ENCODE data around the gene UPF3A.

Gene UPF3A

GRCh38 chr13:114304346-114305034, 23.1 kb downstream of the UPF3A start:
- H3K27ac Mint-ChIP-seq, result no peak overlapping the region
- H3K4me3 Mint-ChIP-seq, result no peak overlapping the region
- H3K9me3 Mint-ChIP-seq, result no peaks in the 10 kb centered on the region
- H3K36me3 Mint-ChIP-seq (ENCODE audit: low read depth), result peaks cover 14% of the 10 kb centered on the region
- H3K27me3 Mint-ChIP-seq (ENCODE audit: low read depth), result no peaks in the 10 kb centered on the region
- no peaks in the 10 kb centered on the region for H3K4me1 Mint-ChIP-seq (ENCODE audit: low read depth)

- H3K36me3 Mint-ChIP-seq (ENCODE audit: low read depth), result peaks cover 7% of the 10 kb centered on the region
Observed at GRCh38 chr13:114309086-114309485, 27.7 kb downstream of the UPF3A start.

GRCh38 chr13:114309806-114310410, 28.5 kb downstream of the UPF3A start:
- H3K4me1 Mint-ChIP-seq (ENCODE audit: low read depth), result peaks cover 14% of the 10 kb centered on the region
- no peak overlapping the region for H3K4me3 Mint-ChIP-seq
- H3K27ac Mint-ChIP-seq, result no peak overlapping the region
- no peaks in the 10 kb centered on the region for H3K27me3 Mint-ChIP-seq (ENCODE audit: low read depth)
- no peaks in the 10 kb centered on the region for H3K9me3 Mint-ChIP-seq
- H3K36me3 Mint-ChIP-seq (ENCODE audit: low read depth), result peaks cover 9% of the 10 kb centered on the region

More at GRCh38 chr13:114309086-114309485, 27.7 kb downstream of the UPF3A start:
- H3K27ac Mint-ChIP-seq, result no peak overlapping the region
- H3K4me1 Mint-ChIP-seq (ENCODE audit: low read depth), result peaks cover 12% of the 10 kb centered on the region
- no peak overlapping the region for H3K4me3 Mint-ChIP-seq
- no peaks in the 10 kb centered on the region for H3K27me3 Mint-ChIP-seq (ENCODE audit: low read depth)
- no peaks in the 10 kb centered on the region for H3K9me3 Mint-ChIP-seq

GRCh38 chr13:114310956-114311355, 29.6 kb downstream of the UPF3A start:
- peaks cover 21% of the 10 kb centered on the region for H3K4me1 Mint-ChIP-seq (ENCODE audit: low read depth)
- H3K27ac Mint-ChIP-seq, result no peak overlapping the region
- peaks cover 14% of the 10 kb centered on the region for H3K36me3 Mint-ChIP-seq (ENCODE audit: low read depth)
- no peaks in the 10 kb centered on the region for H3K27me3 Mint-ChIP-seq (ENCODE audit: low read depth)
- no peak overlapping the region for H3K4me3 Mint-ChIP-seq
- H3K9me3 Mint-ChIP-seq, result no peaks in the 10 kb centered on the region

- Mint-ChIP-seq H3K27ac (no peak overlapping the region), H3K36me3 (ENCODE audit: low read depth) (peaks cover 12% of the 10 kb centered on the region), H3K9me3 (no peaks in the 10 kb centered on the region), H3K27me3 (ENCODE audit: low read depth) (no peaks in the 10 kb centered on the region), H3K4me3 (no peak overlapping the region), H3K4me1 (ENCODE audit: low read depth) (peaks cover 21% of the 10 kb centered on the region)
Observed at GRCh38 chr13:114311387-114311786, 30.0 kb downstream of the UPF3A start.

- peaks cover 25% of the 10 kb centered on the region for H3K4me1 Mint-ChIP-seq (ENCODE audit: low read depth)
- no peak overlapping the region for H3K4me3 Mint-ChIP-seq
- peaks cover 11% of the 10 kb centered on the region for H3K36me3 Mint-ChIP-seq (ENCODE audit: low read depth)
- H3K9me3 Mint-ChIP-seq, result no peaks in the 10 kb centered on the region
- no peak overlapping the region for H3K27ac Mint-ChIP-seq
- no peaks in the 10 kb centered on the region for H3K27me3 Mint-ChIP-seq (ENCODE audit: low read depth)
Observed at GRCh38 chr13:114311908-114312307, 30.5 kb downstream of the UPF3A start.

GRCh38 chr13:114313061-114313860, 31.9 kb downstream of the UPF3A start:
- H3K27ac Mint-ChIP-seq, result peak overlapping the region; percentile 91
- no peaks in the 10 kb centered on the region for H3K27me3 Mint-ChIP-seq (ENCODE audit: low read depth)
- no peaks in the 10 kb centered on the region for H3K9me3 Mint-ChIP-seq
- H3K4me3 Mint-ChIP-seq, result peak overlapping the region; percentile 92
- peaks cover 32% of the 10 kb centered on the region for H3K4me1 Mint-ChIP-seq (ENCODE audit: low read depth)
- H3K36me3 Mint-ChIP-seq (ENCODE audit: low read depth), result peaks cover 8% of the 10 kb centered on the region

GRCh38 chr13:114314074-114314912, 32.9 kb downstream of the UPF3A start, which contains the start of gene CHAMP1:
Gene CHAMP1, plus strand, starts transcription at chr13:114314503. Its CDS starts 9,340 bp downstream, at chr13:114323843.
- peak within 1 kb of the TSS; percentile 94 for H3K4me3 Mint-ChIP-seq
- H3K27ac Mint-ChIP-seq, result peak within 1 kb of the TSS; percentile 91
- H3K36me3 Mint-ChIP-seq (ENCODE audit: low read depth), result peaks cover 10% of the 10 kb centered on the region
- peaks cover 38% of the 10 kb centered on the region for H3K4me1 Mint-ChIP-seq (ENCODE audit: low read depth)
- H3K27me3 Mint-ChIP-seq (ENCODE audit: low read depth), result no peaks in the 10 kb centered on the region
- no peaks in the 10 kb centered on the region for H3K9me3 Mint-ChIP-seq

GRCh38 chr13:114315074-114315785, 33.8 kb downstream of the UPF3A start:
- Mint-ChIP-seq H3K36me3 (ENCODE audit: low read depth) (peaks cover 17% of the 10 kb centered on the region), H3K9me3 (no peaks in the 10 kb centered on the region), H3K4me3 (peak overlapping the region; percentile 94), H3K4me1 (ENCODE audit: low read depth) (peaks cover 46% of the 10 kb centered on the region), H3K27me3 (ENCODE audit: low read depth) (no peaks in the 10 kb centered on the region), H3K27ac (peak overlapping the region; percentile 76)

GRCh38 chr13:114318624-114319023, 37.2 kb downstream of the UPF3A start:
- Mint-ChIP-seq H3K27me3 (ENCODE audit: low read depth) (no peaks in the 10 kb centered on the region), H3K4me3 (no peak overlapping the region), H3K27ac (no peak overlapping the region), H3K9me3 (no peaks in the 10 kb centered on the region), H3K4me1 (ENCODE audit: low read depth) (peaks cover 40% of the 10 kb centered on the region), H3K36me3 (ENCODE audit: low read depth) (peaks cover 35% of the 10 kb centered on the region)

GRCh38 chr13:114319441-114319913, 38.1 kb downstream of the UPF3A start:
- H3K4me1 Mint-ChIP-seq (ENCODE audit: low read depth), result peaks cover 41% of the 10 kb centered on the region
- peaks cover 43% of the 10 kb centered on the region for H3K36me3 Mint-ChIP-seq (ENCODE audit: low read depth)
- no peaks in the 10 kb centered on the region for H3K27me3 Mint-ChIP-seq (ENCODE audit: low read depth)
- H3K4me3 Mint-ChIP-seq, result no peak overlapping the region
- H3K9me3 Mint-ChIP-seq, result no peaks in the 10 kb centered on the region
- H3K27ac Mint-ChIP-seq, result no peak overlapping the region

- Mint-ChIP-seq H3K27ac (no peak overlapping the region), H3K36me3 (ENCODE audit: low read depth) (peaks cover 40% of the 10 kb centered on the region), H3K4me3 (no peak overlapping the region), H3K9me3 (no peaks in the 10 kb centered on the region), H3K27me3 (ENCODE audit: low read depth) (no peaks in the 10 kb centered on the region), H3K4me1 (ENCODE audit: low read depth) (peaks cover 40% of the 10 kb centered on the region)
Observed at GRCh38 chr13:114320065-114320464, 38.7 kb downstream of the UPF3A start.

GRCh38 chr13:114321256-114321655, 39.9 kb downstream of the UPF3A start:
- Mint-ChIP-seq H3K27ac (no peak overlapping the region), H3K36me3 (ENCODE audit: low read depth) (peaks cover 47% of the 10 kb centered on the region), H3K9me3 (no peaks in the 10 kb centered on the region), H3K27me3 (ENCODE audit: low read depth) (no peaks in the 10 kb centered on the region), H3K4me1 (ENCODE audit: low read depth) (peaks cover 42% of the 10 kb centered on the region), H3K4me3 (no peak overlapping the region)

Measured in T-helper 1 cell treated with Interleukin-12 subunit alpha and Interleukin-12 subunit beta and Interleukin-4 antibody, amounts not matched to agents 30 μg/mL and 1 μg/mL, for 36 hours (primary cell).